Liver (tissue), 9 donors: Measurements from ENCODE around the gene DHX30. TPM values are rescaled to one million over a fixed set of nuclear protein-coding genes. Genes with fewer than 3 reads are reported as not detected.

Experiments
- DNase-seq: peaks from one replicate; pipeline ENCODE4 v3.0.0-alpha.2; 2017; ENCODE audit warnings: low spot score
- H3K27ac ChIP-seq, 2 donors: one replicate each; pipeline ENCODE4 v1.7.0; 2013; ENCODE audit warnings: inconsistent platforms in 2 of 2, low read length in 2 of 2, control low read depth in 1 of 2, low read depth in 1 of 2, mild to moderate bottlenecking in 1 of 2
- H3K27me3 ChIP-seq, 4 donors: one replicate each; pipeline versions ENCODE4 v1.6.1 to v1.7.0; 2013; ENCODE audit warnings: low read length in 3 of 4, inconsistent platforms in 1 of 4, mild to moderate bottlenecking in 1 of 4, moderate library complexity in 1 of 4; ENCODE audit not compliant: control insufficient read depth in 4 of 4, insufficient read depth in 4 of 4
- H3K36me3 ChIP-seq, 4 donors: one replicate each; pipeline versions ENCODE4 v1.6.1 to v1.7.0; 2013; ENCODE audit warnings: low read length in 3 of 4, mild to moderate bottlenecking in 3 of 4, low read depth in 1 of 4, moderate library complexity in 1 of 4; ENCODE audit not compliant: control insufficient read depth in 4 of 4, insufficient read depth in 3 of 4
- H3K4me1 ChIP-seq, 4 donors: one replicate each; pipeline versions ENCODE4 v1.6.1 to v1.7.0; 2013; ENCODE audit warnings: low read length in 3 of 4, mild to moderate bottlenecking in 3 of 4, moderate library complexity in 1 of 4; ENCODE audit not compliant: control insufficient read depth in 4 of 4, insufficient read depth in 4 of 4
- H3K4me3 ChIP-seq, 3 donors: one replicate each; pipeline versions ENCODE4 v1.6.1 to v1.7.0; 2013; ENCODE audit warnings: low read length in 3 of 3, control low read depth in 1 of 3, low read depth in 1 of 3, mild to moderate bottlenecking in 1 of 3
- H3K9ac ChIP-seq, 2 donors: one replicate each; pipeline ENCODE4 v1.7.0; 2013; ENCODE audit warnings: low read length in 2 of 2, mild to moderate bottlenecking in 2 of 2, moderate library complexity in 2 of 2, control low read depth in 1 of 2, low read depth in 1 of 2
- H3K9me3 ChIP-seq, 4 donors: one replicate each; pipeline versions ENCODE4 v1.6.1 to v1.7.0; 2013; ENCODE audit warnings: low read length in 3 of 4; ENCODE audit not compliant: control insufficient read depth in 4 of 4
- ATF3 ChIP-seq: IDR thresholded peaks from 2 replicates; pipeline ENCODE4 v1.6.1; 2016; ENCODE audit warnings: antibody characterized with exemption
- CTCF ChIP-seq: fragments of 150-350 bp; IDR thresholded peaks from 2 replicates; pipeline ENCODE4 v1.5.1; 2017; ENCODE audit warnings: improper control_type of control experiment, low read depth, low read length; ENCODE audit not compliant: missing input control
- EGR1 ChIP-seq, 2 donors: IDR thresholded peaks; 2 replicates each; pipeline ENCODE4 v1.6.1; 2016 to 2018; ENCODE audit warnings: antibody characterized with exemption in 2 of 2, low read depth in 2 of 2
- FOXA1 ChIP-seq: IDR thresholded peaks from 2 replicates; pipeline ENCODE4 v1.6.1; 2016; ENCODE audit warnings: antibody characterized with exemption
- FOXA2 ChIP-seq: IDR thresholded peaks from 2 replicates; pipeline ENCODE4 v1.6.1; 2016; ENCODE audit warnings: antibody characterized with exemption
- GABPA ChIP-seq, 2 donors: IDR thresholded peaks in 1 of 2; conservative IDR thresholded peaks in 1 of 2; 2 replicates each; pipeline ENCODE4 v1.6.1; 2016; ENCODE audit warnings: antibody characterized with exemption in 2 of 2, mild to moderate bottlenecking in 1 of 2, moderate library complexity in 1 of 2
- HNF4A ChIP-seq, 2 donors: conservative IDR thresholded peaks; 2 replicates each; pipeline ENCODE4 v1.6.1; 2016; ENCODE audit warnings: antibody characterized with exemption in 2 of 2, mild to moderate bottlenecking in 2 of 2
- HNF4G ChIP-seq: IDR thresholded peaks from 2 replicates; pipeline ENCODE4 v1.6.1; 2016; ENCODE audit warnings: antibody characterized with exemption
- JUND ChIP-seq, 2 donors: IDR thresholded peaks; 2 replicates each; pipeline ENCODE4 v1.6.1; 2016; ENCODE audit warnings: antibody characterized with exemption in 2 of 2
- MAX ChIP-seq: IDR thresholded peaks from 2 replicates; pipeline ENCODE4 v1.6.1; 2016; ENCODE audit warnings: antibody characterized with exemption
- NR2F2 ChIP-seq: IDR thresholded peaks from 2 replicates; pipeline ENCODE4 v1.6.1; 2016; ENCODE audit warnings: antibody characterized with exemption
- RAD21 ChIP-seq, 2 donors: IDR thresholded peaks; 2 replicates each; pipeline ENCODE4 v1.6.1; 2016; ENCODE audit warnings: antibody characterized with exemption in 2 of 2, mild to moderate bottlenecking in 2 of 2
- REST ChIP-seq: IDR thresholded peaks from 2 replicates; pipeline ENCODE4 v1.6.1; 2016; ENCODE audit warnings: antibody characterized with exemption, mild to moderate bottlenecking
- RXRA ChIP-seq, 2 donors: IDR thresholded peaks; 2 replicates each; pipeline ENCODE4 v1.6.1; 2017 to 2018; ENCODE audit warnings: antibody characterized with exemption in 2 of 2, mild to moderate bottlenecking in 1 of 2
- SP1 ChIP-seq: IDR thresholded peaks from 2 replicates; pipeline ENCODE4 v1.6.1; 2018; ENCODE audit warnings: antibody characterized with exemption, mild to moderate bottlenecking
- TAF1 ChIP-seq: conservative IDR thresholded peaks from 2 replicates; pipeline ENCODE4 v1.6.1; 2016; ENCODE audit warnings: antibody characterized with exemption, mild to moderate bottlenecking
- YY1 ChIP-seq: IDR thresholded peaks from 2 replicates; pipeline ENCODE4 v1.6.1; 2016; ENCODE audit warnings: antibody characterized with exemption, mild to moderate bottlenecking
- ZBTB33 ChIP-seq: IDR thresholded peaks from 2 replicates; pipeline ENCODE4 v1.6.1; 2016; ENCODE audit warnings: antibody characterized with exemption
- WGBS: extraction: QIAGEN DNeasy Blood & Tissue Kit; methylation state at CpG from one replicate; pipeline ENCODE4 v1.1.7; 2013; 5-methylcytosine and 5-hydroxymethylcytosine counted together
- polyA plus RNA-seq, 2 donors: library from polyadenylated mRNA; stranded (reverse) in 1 of 2; unstranded in 1 of 2; fragments of 200-250 nt in 1 of 2; fragments of >200 nt in 1 of 2; fragmentation: Nextera tagmentation in 1 of 2; extraction: Ambion mirVana in 1 of 2; gene quantifications; one replicate each; pipeline versions ENCODE4 v1.2.1 to v1.2.3, GENCODE V29; 2013 to 2015
- total RNA-seq, 2 donors: library from RNA; depleted of rRNA; stranded (reverse); fragments of >200 nt; gene quantifications; one replicate each; pipeline ENCODE4 v1.2.3, GENCODE V29; 2014
- donor health status: healthy.
- donor health status: healthy.
- donor health status: healthy.
- donor health status: healthy.
- donor health status: healthy.

Gene DHX30
- total and polyA plus RNA-seq, 4 donors = 18.3 to 39.9 (median 26.3) TPM

- H3K9ac ChIP-seq = no peak overlapping the region
- DNase-seq = no peak
- peaks cover 15 to 64% (median 41%) of the 10 kb centered on the region in 4 donors for H3K36me3 ChIP-seq
- WGBS = 93% methylated on average over 8 of the region's 8 CpGs
- H3K27me3 ChIP-seq = no peaks in the 10 kb centered on the region
- no peaks in the 10 kb centered on the region for H3K4me1 ChIP-seq
- no peak overlapping the region for H3K27ac ChIP-seq
- no peak for TF ChIP-seq RXRA (IDR thresholded peaks at IDR 0.05)
- TF ChIP-seq JUND (IDR thresholded peaks at IDR 0.05) = no peak
- H3K9me3 ChIP-seq = no peaks in the 10 kb centered on the region
- H3K4me3 ChIP-seq = no peak overlapping the region
These were observed 64.6 kb downstream of the DHX30 start for GRCh38 chr3:47867451-47868044.

GRCh38 chr3:47868306-47868705 is 65.4 kb downstream of the DHX30 start:
- Histone ChIP-seq H3K4me1 (no peaks in the 10 kb centered on the region), H3K4me3 (no peak overlapping the region), H3K27me3 (no peaks in the 10 kb centered on the region), H3K9ac (no peak overlapping the region), H3K9me3 (no peaks in the 10 kb centered on the region), H3K27ac (no peak overlapping the region), H3K36me3 (peaks cover 15 to 65% (median 42%) of the 10 kb centered on the region in 4 donors)
- no peak for DNase-seq
- 97% methylated on average over 2 of the region's 2 CpGs for whole genome bisulfite sequencing
- TF ChIP-seq FOXA1 = no peak
- TF ChIP-seq MAX = no peak
- no peak for TF ChIP-seq RAD21 (IDR thresholded peaks at IDR 0.05)
- no peak for TF ChIP-seq JUND (IDR thresholded peaks at IDR 0.05)
- TF ChIP-seq SP1 = no peak
- TF ChIP-seq HNF4A (conservative IDR thresholded peaks at IDR 0.05) = no peak
- TF ChIP-seq HNF4G = no peak
- no peak for TF ChIP-seq TAF1
- no peak for TF ChIP-seq FOXA2
- TF ChIP-seq NR2F2 = no peak
- no peak for TF ChIP-seq YY1
- TF ChIP-seq GABPA (IDR thresholded peaks at IDR 0.05 in 1 of 2, conservative IDR thresholded peaks at IDR 0.05 in 1 of 2) = no peak
- TF ChIP-seq CTCF = no peak
- TF ChIP-seq ATF3 = no peak
- no peak for TF ChIP-seq REST
- TF ChIP-seq RXRA (IDR thresholded peaks at IDR 0.05) = no peak
- TF ChIP-seq EGR1 (IDR thresholded peaks at IDR 0.05; ENCODE audit: low read depth in 2 of 2) = no peak
- TF ChIP-seq ZBTB33 = no peak
